GM12872 (cell line): Measurements from ENCODE around the gene CMPK1.

Source experiments
- TF ChIP-seq, protein P1 (sequence below): IDR thresholded peaks from 3 replicates; pipeline ENCODE4 v1.5.1; 2011; ENCODE audit warnings: low read depth, mild to moderate bottlenecking, low read length, moderate library complexity; ENCODE audit not compliant: insufficient read depth

Gene CMPK1

DNA sequence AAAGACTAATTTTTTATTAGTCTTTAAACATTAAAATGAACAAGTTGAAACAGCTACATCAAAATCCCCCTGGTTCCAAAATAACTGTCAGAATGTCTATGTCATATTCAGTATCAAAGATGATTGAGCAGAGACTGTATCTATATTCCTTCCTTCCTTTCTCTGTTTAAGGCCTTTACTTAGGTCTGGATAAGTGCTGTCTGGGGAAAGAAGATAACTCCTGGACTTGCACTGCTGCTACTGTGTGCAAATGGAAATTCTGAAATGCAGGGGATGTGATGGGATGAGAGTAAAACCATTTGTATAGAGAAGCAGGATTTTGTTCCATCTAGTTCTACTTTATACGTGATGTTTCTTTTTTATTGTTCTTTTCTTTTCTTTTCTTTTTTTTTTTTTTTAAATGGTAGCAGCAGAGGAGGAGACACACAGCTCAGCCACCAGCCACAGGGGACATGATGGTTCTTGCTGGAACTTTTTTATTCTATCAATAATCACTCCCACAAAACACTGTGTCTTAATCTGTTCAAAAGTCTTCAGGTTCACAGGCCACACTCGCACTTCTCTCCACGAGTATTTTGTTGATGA lies 48.9 kb downstream of the CMPK1 start:
- TF ChIP-seq, protein P1, sequence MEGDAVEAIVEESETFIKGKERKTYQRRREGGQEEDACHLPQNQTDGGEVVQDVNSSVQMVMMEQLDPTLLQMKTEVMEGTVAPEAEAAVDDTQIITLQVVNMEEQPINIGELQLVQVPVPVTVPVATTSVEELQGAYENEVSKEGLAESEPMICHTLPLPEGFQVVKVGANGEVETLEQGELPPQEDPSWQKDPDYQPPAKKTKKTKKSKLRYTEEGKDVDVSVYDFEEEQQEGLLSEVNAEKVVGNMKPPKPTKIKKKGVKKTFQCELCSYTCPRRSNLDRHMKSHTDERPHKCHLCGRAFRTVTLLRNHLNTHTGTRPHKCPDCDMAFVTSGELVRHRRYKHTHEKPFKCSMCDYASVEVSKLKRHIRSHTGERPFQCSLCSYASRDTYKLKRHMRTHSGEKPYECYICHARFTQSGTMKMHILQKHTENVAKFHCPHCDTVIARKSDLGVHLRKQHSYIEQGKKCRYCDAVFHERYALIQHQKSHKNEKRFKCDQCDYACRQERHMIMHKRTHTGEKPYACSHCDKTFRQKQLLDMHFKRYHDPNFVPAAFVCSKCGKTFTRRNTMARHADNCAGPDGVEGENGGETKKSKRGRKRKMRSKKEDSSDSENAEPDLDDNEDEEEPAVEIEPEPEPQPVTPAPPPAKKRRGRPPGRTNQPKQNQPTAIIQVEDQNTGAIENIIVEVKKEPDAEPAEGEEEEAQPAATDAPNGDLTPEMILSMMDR: no peak

DNA sequence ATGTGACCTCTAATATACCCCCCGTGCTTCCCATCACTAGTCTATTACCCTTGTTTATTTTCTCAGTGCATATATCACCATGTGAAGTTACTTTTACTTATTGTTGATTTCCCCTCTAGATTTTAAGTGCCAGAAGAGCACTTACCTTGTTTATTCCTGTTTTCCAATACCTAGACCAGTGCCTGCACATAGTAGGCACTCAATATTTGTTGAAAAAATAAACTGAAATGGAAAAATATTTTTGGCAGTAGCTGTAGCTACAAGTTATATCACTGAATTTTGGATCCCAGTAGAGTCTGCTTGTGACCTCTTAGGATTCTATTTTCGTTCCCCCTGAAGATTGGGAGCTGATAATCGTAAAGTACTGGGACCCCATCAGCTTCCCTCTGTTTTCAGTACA lies 50.5 kb downstream of the CMPK1 start:
- TF ChIP-seq, protein P1: no peak

DNA sequence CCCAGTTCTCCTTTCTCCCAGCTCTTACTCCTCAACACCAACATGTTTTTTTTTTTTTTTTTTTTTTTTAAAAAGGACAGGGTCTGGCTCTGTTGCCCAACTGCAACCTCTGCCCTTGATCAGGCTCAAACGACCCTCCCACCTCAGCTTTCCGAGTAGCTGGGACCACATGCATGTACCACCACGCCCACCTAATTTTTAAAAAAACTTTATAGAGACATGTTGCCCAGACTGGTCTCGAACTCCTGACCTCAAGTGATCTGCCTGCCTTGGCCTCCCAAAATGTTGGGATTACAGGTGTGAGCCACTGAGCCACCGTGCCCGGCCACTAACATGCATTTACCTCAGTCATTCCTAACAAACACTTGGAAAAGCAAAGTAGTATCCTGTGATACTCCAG lies 51.4 kb downstream of the CMPK1 start:
- TF ChIP-seq, protein P1: no peak

DNA sequence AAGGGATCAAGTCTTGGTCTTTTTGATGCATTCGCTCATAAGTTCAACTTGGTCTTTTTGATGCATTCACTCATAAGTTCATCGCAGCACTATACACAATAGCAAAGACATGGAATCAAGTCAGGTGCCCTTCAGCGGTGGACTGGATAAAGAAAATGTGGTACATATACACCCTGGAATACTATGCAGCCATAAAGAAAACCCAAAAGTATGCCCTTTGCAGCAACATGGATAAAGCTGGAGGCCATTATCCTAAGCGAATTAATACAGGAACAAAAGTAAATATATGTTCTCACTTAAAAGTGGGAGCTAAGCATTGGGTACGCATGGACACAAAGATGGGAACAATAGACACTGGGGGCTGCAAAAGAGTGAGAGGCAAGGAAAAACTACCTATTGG lies 52.7 kb downstream of the CMPK1 start:
- TF ChIP-seq, protein P1: no peak

DNA sequence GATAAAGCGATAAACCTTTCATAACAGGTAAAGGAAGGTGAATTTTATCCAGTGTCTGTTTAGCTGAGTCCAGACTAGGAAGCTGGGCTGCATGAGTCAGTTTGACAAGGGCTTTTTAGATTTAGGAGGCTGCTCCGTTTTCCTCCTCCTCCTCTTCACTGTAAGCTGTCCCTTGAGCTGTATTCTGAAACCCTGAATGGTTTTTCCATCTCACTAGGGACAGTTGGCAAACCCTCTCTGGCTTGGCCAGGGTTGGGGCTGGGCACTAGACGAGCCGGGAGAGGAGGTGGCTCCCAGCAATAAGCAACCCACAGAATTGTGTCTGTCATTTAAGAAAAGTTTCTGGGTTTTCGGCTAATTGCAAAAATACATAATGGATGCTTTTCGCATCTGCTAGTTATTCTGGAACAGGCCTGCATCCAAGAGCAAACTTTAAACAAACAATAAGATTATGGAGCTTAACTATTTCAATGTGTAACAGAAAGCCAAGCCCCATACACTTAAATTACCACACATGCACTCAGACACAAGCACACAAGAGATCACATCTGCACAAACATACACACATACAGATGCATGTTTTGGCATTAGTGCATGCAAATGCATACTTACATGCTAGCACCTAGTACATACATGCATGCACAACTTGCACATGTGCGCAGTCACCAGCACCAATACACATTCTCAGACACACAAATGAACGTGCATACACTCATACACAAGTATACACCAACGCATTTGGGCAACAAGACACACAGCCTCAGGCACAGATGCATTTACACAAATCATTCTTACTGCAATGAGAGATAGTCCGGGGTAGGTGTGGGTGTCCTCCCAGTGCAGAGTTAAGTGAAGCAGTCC lies 54.7 kb downstream of the CMPK1 start:
- TF ChIP-seq, protein P1: no peak

DNA sequence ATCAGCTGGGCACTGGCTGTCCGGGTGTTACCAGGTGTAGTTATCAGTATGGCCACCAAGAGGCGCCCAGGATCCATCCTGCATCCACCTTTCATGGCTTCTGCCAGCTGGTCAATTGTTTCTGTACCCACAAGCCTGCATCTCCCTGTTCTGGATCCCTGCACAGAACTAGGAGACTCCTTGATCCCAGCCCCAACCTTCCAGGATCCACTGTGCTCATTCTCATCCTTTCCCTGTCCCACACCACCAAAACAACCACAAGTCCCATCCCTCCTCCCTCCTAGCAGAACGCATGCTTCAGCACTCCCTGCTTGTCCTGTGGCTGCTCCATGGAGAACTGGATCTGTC lies 55.3 kb downstream of the CMPK1 start:
- TF ChIP-seq, protein P1: peak; percentile 92

DNA sequence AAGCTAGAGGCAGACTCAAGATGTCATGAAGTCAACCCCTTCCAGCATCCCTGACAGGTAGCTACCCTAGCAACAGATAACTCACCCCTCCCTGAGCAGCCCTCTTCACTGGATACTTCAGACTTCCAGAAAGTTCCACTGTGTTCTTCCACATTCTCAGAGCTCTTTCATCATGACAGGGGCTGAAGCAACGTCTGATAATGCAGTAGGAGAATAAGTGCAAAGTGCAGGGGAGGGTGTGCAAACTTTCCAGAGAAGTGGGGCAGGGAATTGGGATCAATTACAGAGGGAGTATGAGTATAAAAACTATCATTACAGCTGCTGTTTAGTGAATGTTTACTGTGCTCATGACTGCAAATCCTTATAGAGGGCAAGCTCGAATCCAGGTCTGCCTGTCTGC lies 56.1 kb downstream of the CMPK1 start:
- TF ChIP-seq, protein P1: no peak
